ENCODE results near the gene GOLGA3.
A peak's percentile ranks its signal among the peaks of the same experiment; 100 is the strongest.
"Not testable (repeated sequence)": the region's sequence is repeated elsewhere in the genome, so short reads cannot be mapped to it uniquely, and the experiment has no call there.

The GOLGA3 gene

GRCh38 chr12:132775502-132776229 lies 53.0 kb downstream of the GOLGA3 start:
- DNase-seq, result no peak

DNA sequence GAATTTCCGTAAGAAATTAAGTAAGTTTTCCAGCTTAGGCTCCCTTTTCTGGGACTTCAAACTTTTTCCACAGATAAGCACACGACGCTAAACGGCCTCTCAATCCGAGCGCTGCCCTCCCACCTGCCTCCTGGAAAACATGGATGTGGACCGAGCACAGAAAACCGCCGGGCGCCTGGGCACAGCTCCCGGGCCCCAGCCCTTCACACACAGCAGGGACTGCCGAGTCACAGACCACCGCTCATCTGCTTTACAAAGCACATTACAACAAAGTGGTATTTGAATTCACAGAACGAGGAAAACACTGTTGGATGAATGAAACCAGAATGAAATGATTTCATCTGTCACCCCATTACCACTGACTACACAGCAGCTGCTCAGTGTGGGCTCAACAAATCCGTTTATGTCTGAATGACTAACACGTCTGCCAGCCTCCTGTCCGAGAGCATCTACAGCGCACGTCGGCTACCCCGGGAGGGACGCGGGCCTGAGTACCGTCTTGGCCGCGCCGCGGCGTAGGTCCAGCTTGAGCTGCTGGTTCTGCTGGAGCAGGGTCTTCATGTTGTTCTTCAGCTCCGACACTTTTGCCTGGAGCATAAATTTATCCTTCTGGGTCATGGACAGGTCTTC lies 53.9 kb downstream of the GOLGA3 start:
- DNase-seq, result no peak

DNA sequence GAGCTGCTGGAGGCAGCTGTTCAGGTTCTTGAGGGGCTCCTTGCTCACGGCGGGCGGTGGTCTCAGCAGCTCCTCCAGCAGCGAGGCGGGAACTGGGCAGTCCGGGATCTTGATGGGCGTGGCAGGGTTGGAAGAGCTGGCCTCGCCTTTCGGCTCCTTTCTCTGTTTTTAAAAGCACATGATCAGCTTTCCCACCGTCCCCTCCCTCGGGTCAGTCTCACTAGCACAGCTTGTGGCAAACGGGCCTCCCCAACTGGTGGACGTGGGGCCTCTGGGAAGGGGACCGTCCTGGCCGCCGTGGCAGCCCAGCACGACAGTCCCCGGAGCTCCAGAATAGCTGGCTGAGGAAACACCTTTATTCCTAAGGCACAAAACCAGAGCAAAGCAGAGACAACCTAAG lies 54.5 kb downstream of the GOLGA3 start:
- DNase-seq, result no peak

DNA sequence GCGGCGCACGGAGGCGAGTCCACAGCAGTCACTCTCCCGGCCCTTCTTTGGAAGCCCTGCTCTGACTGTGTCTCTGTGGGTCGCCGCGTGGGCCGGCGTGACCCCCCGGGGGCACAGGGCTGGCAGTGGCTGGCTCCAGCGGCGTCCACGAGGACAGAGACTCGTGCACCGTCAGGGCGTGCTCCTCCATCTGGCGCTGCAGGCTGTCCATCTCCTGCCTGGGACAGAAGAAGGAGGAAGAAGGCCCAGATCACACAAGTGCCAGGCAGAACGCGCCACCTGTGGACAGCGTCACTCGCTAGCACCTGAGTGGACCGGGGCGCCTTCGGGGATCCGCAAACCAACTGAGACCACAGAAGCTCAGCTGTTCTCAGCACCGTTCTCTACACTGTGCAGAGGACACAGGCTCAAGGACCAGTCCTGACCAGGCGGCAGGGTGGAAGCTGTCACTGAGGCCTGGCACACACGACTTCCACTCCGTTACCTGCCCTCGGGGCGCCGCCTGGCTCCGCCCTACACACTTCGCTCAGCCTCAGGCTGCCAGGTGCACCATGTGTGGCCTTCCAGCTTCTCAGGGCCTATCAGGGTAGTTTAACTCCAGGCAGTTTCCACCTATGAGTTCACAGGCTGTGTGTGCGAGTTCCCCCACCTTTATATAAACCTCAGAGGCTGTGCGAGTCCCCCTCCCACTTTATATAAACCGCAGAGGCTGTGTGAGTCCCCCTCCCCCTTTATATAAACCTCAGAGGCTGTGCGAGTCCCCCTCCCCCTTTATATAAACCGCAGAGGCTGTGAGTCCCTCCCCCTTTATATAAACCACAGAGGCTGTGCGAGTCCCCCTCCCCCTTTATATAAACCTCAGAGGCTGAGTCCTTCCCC lies 55.4 kb downstream of the GOLGA3 start:
- DNase-seq, result no peak

- no peak for DNase-seq
These were observed 56.1 kb downstream of the GOLGA3 start for GRCh38 chr12:132772606-132773005.

- DNase-seq, result no peak
These were observed 57.4 kb downstream of the GOLGA3 start for GRCh38 chr12:132771126-132771838.

- DNase-seq, result no peak
These were observed 62.1 kb downstream of the GOLGA3 start for GRCh38 chr12:132766380-132767085.

DNA sequence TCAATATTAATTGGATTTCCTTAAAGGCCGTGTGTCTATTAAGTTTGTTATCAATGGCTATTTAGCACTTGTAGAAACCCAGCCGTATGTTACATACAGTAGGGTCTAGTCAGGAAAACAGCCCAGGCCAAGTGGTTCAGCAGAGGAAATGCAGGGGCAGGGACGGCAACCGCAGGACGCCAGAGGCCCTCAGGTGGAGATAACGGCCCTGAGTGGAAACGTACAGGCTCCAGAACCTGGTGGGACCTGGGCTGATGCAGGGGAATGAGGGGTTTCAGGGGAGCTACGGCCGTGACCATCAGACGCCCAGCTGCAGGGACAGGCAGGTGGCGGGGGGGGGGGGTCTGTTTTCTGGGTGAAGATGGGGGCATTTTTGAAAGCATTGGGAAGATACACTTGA lies 63.3 kb downstream of the GOLGA3 start:
- DNase-seq, result no peak

DNA sequence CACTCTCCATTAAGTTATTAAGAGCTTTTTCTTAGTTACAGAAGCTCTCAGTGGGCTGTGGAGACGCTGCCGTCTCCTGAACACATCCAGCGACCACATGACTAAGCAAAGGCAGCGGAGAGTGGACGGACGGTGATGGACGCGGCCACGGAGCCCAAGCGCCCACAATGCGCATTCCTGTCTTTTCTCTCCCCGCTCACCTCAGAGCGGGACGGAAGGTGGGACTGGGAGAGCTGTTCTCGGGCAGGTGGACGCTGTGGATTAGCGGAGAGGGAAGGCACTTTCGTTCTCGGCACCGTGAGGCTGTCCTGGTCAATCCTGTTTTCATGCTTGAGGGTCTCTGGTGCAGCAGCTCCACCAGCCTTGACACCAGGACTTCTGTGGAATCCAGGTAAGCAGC lies 64.4 kb downstream of the GOLGA3 start:
- DNase-seq, result no peak

DNA sequence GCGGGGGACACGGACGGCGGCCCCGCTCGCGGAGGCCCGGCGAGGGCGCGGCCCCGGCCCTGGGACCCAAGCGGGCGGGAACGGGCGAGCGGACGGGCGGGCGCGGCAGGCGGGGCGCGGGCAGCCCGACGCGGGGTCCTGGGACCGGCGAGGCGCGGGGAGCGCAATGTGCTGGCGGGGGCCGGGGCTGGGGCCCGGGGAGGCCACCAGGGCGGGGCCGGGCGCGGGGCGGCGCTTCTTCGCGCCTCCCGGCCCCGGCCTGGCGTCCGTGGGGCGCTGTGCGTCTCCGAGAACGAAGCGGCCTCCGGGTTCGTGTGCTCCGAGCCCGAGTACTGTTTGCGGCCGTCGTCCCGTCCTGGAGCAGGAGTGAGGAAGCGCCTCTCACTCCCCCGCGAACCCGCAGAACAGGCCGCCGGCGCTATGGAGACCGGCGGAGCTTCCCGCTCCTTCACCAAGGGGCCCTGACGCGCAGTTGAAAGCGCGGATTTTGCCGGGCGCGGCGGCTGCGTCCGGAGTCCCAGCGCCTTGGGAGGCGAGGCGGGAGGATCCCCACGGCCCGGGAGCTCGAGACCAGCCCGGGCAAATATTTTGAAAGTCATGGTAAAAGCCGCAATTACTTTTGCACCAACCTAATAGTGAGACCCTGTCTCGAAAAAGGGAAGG lies 66.6 kb downstream of the GOLGA3 start:
- DNase-seq, result peak; percentile 85

DNA sequence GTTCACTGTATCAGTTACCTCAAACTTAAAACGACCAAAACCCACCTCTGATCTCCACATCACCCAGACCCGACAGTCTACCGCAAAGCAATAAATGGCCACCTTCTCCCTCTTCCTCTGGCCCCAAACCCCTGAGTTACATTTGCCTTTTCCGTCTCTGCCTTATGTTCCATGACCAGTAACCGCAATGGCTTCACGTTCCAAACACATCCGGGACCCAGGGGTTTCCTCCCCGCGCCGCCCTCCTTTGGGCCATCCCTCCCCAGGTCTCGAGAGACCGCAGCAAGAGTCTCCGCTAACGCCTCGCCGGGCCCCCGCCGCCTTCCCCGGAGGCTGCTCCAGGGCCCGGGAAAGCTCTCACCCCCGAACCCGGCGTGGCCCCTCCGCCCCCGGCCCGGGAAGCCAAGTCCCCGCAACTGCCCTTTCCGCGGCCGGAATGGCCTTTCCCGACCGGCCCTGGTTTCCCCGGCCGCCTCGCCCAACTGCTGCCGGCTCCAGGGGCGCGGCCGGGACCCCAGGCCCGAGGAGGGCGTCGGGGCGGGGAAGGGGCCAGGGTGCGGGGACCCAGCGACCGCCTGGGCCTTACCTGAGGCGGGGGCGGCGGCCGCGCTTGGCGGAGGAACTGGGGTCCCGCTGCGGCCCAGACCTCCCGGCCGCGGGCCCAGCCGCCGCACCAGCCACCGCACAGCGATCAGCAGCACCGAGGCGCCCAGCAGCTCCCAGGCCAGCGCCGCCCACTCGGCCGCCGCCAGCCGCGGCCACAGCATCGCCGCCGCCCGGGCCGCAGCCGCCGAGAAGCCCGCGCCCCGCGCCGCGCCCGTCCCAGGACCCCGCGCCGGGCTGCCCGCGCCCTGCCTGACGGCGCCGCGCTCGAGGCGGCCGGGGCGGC lies 67.4 kb downstream of the GOLGA3 start, which contains the start of gene ANKLE2:
ANKLE2 (minus strand) TSS at position 801 of the 889 bp plus-strand sequence; CDS start at position 767, 34 bp downstream.
- DNase-seq, result peak; percentile 42

- no peak for DNase-seq
These were observed 69.3 kb downstream of the GOLGA3 start for GRCh38 chr12:132759359-132759758.

- DNase-seq, result not testable (repeated sequence)
These were observed 69.8 kb downstream of the GOLGA3 start for GRCh38 chr12:132758825-132759224.

- DNase-seq, result no peak
These were observed 74.3 kb downstream of the GOLGA3 start for GRCh38 chr12:132754160-132754932.

- not testable (repeated sequence) for DNase-seq
These were observed 75.0 kb downstream of the GOLGA3 start for GRCh38 chr12:132753670-132754069.

DNA sequence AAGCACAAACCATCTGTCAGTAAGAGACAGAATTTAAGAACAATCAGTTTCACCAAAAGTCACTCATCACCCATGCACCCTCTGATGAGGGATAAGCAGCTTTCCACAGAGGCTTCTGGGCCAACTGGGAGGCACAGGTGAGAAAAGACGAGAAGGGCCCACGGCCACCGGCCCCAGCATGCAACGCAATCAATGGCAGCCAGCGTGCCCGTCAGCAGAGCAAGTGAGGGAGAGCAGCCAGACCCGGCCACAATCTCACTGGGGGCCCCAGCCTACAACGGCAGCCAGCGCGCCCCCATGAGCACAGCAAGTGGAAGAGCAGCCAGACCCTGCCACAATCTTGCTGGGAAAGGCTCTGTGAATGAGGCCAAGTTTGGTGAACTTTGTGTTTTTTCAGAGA lies 80.3 kb downstream of the GOLGA3 start:
- no peak for DNase-seq

DNA sequence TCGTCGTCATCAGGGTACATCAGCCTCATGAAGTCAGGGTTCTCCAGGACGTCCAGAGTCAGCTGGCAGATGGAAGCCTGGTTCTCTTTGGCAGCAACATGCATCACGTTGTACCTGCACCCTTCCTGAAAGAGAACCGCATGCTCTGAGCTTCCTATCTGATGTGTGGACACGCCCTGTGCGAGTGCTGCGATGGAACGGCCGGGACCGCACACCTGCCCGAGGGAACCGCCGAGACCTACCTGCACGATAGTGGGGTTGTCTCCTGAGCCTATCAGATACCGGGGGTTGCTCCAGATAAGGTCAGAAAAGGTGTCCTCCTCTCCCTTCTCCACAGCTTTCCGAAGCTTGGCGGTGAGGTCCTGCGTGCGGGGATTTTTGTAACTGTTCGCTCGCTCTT lies 80.8 kb downstream of the GOLGA3 start:
- no peak for DNase-seq

DNA sequence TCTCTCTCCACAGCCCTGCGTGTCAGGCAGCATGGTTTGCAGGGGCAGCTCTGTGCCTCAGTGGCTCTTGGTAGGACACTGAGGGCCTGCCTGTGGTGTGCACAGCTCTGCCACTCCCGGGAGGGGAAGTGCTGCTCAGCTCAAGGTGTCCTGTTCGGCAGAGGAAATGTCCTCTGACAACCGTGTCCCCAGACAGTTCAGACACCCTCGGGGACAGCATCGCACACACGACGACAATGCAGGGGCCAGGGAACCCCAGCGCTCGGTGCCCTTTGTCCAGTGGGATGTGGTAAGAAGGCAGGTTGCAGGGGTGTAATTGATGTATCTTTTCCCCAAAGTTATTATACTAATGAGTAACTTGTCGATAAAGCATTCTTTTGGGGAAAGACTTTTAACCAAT lies 81.3 kb downstream of the GOLGA3 start:
- no peak for DNase-seq

DNA sequence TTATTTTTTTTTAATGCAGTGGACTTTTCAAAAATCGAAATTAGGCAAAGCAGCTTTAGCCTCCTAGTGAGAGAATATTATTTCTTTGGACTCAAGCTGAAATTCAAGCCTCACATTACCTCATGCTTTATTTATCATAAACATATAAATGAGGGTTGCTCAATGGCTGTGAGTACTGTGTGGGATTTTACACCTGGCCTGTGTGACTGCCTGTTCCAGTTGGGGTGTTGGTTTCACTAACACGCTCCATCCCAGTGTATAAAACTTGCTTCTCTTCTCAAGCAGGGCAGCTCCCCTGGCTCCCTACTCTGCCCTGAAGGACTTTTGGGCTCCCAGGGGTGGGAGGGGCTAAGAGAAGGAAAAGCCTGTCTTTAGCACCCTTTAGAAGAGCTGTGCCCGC lies 82.1 kb downstream of the GOLGA3 start:
- no peak for DNase-seq

DNA sequence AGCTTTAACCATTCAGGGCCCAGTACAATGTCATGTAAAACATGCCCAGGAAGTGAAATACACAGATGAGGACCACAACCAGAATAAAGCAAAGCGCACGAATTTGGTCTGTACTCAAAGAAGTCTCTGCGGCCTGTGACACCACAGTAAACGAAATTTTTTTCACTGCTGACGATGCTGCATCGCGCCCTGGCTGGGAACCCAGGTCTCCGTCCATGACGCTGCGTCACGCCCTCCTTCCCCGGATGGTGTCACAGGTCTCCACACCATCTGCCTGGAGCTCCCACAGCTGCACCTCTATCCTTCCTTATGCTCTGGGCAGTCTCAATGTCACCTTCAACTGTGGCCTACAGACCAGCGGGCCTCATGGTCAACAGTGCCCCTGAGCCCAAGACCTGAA lies 84.8 kb downstream of the GOLGA3 start:
- DNase-seq, result no peak
